ENCODE measurements around the gene MAML2.

- no peak for TF ChIP-seq CTCF (IDR thresholded peaks at IDR 0.05)
- TF ChIP-seq POLR2A (IDR thresholded peaks at IDR 0.05): no peak
These were observed 267.4 kb downstream of the MAML2 start for GRCh38 chr11:96075532-96075959.

Data from esophagus squamous epithelium (tissue), 4 donors.